Osteocyte (in vitro differentiated cells): ENCODE measurements around the gene TAF4. TPM values are rescaled to one million over a fixed set of nuclear protein-coding genes. Genes with fewer than 3 reads are reported as not detected.
"Not testable (repeated sequence)": the region's sequence is repeated elsewhere in the genome, so short reads cannot be mapped to it uniquely, and the experiment has no call there.

Experiments used
- DNase-seq: peaks from one replicate; pipeline ENCODE4 v3.0.0; 2021; ENCODE audit warnings: mixed read lengths; ENCODE audit not compliant: unreplicated experiment; ENCODE audit errors: extremely low spot score
- H3K27ac Mint-ChIP-seq: one replicate; pipeline ENCODE4 v1.8.0; 2021; ENCODE audit warnings: mild to moderate bottlenecking, mixed read lengths; ENCODE audit not compliant: unreplicated experiment
- H3K27me3 Mint-ChIP-seq: one replicate; pipeline ENCODE4 v1.8.0; 2021; ENCODE audit warnings: mixed read lengths; ENCODE audit not compliant: unreplicated experiment
- H3K36me3 Mint-ChIP-seq: one replicate; pipeline ENCODE4 v1.8.0; 2021; ENCODE audit warnings: mixed read lengths; ENCODE audit not compliant: unreplicated experiment
- H3K4me1 Mint-ChIP-seq: one replicate; pipeline ENCODE4 v1.8.0; 2021; ENCODE audit warnings: mixed read lengths; ENCODE audit not compliant: unreplicated experiment
- H3K4me3 Mint-ChIP-seq: one replicate; pipeline ENCODE4 v1.8.0; 2021; ENCODE audit warnings: mild to moderate bottlenecking, moderate library complexity, mixed read lengths; ENCODE audit not compliant: unreplicated experiment
- H3K9me3 Mint-ChIP-seq: one replicate; pipeline ENCODE4 v1.8.0; 2021; ENCODE audit warnings: mixed read lengths; ENCODE audit not compliant: unreplicated experiment
- CTCF ChIP-seq: fragments of 200-600 bp; sonication (generic); IDR thresholded peaks from 2 replicates; pipeline ENCODE4 v1.5.0; 2021; ENCODE audit warnings: antibody characterized with exemption, mild to moderate bottlenecking, moderate library complexity
- total RNA-seq: library from RNA; stranded (reverse); gene quantifications from 2 replicates; pipeline ENCODE4 v1.2.1, GENCODE V29; 2021

Gene TAF4
- total RNA-seq, 1 donor from 2014 or later = 22.8 TPM

DNA sequence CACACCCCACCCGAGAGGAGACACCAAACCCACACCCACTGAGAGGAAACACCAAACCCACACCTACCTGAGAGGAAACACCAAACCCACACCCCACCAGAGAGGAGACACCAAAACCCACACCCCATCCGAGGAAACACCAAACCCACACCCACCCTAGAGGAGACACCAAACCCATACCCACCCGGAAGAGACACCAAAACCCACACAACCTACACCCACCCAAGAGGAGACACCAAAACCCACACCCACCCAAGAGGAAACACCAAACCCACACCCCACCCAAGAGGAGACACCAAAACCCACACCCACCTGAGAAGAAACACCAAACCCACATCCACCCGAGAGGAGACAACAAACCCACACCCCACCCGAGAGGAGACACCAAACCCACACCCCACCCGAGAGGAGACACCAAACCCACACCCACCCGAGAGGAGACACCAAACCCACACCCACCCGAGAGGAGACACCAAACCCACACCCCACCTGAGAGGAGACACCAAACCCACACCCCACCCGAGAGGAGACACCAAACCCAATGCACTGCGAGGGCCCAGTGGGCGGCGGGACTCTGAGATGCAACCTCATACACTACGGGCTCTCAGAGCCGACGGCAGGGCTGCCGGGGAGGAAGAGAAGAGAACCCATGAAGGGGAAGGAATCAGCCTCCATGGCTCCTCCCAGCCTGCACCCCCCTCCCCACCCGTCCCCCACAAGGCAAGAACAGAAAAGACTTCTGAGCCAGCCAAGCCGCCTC lies 83.3 kb downstream of the TAF4 start:
- H3K4me1 Mint-ChIP-seq = peaks cover 7% of the 10 kb centered on the region
- DNase-seq = no peak
- H3K36me3 Mint-ChIP-seq = peaks cover 25% of the 10 kb centered on the region
- no peaks in the 10 kb centered on the region for H3K9me3 Mint-ChIP-seq
- TF ChIP-seq CTCF = no peak
- no peaks in the 10 kb centered on the region for H3K27me3 Mint-ChIP-seq
- H3K4me3 Mint-ChIP-seq = no peak overlapping the region
- H3K27ac Mint-ChIP-seq = no peak overlapping the region

- H3K27ac Mint-ChIP-seq, H3K27me3 Mint-ChIP-seq, H3K4me1 Mint-ChIP-seq, H3K4me3 Mint-ChIP-seq, H3K9me3 Mint-ChIP-seq, DNase-seq: not testable (repeated sequence)
- peaks cover 19% of the 10 kb centered on the region for H3K36me3 Mint-ChIP-seq
These were observed 84.0 kb downstream of the TAF4 start for GRCh38 chr20:61981691-61982090.

DNA sequence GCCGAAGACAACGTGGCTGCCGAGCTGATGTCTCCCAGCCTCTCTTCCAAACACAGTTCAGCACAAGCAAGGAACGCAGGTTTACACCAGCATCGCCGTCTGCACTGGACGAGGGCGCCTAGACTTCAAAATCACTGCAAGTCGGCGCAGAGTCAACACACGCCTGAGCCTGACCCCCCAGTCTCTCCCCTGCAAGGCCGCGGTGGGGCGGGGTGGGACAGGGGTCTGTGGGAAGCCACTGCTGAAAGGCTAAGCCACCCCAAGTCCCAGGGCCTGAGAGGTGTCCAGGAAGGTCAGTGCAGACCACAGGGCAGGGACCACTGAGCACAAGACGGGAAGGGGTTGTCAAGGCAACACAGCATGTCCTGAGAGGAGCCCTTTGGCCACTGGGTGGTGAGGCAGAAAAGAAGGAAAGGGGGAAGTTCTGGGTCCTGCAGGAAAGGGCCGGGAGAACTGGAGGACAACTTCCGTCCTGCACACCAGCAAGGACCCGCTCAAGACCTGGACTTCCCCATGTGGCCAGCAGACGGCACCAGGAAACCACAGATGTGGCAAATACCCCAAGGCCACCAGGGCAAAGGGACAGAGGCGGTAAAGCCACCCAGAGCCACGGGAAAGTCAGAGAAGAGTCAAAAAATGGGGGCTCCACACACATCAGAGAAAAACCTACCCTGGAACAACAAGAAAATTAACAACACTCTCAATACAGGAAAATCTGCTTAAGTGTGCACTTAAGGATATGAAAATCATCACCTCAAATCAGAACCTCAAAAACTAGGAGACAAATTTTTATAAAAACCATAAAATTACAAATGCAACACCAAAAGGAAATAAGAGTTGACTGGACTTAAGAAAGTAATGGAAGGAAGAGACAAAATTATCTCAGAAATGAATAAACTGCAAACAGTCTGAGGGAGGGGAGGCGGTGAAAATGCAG lies 84.8 kb downstream of the TAF4 start:
- TF ChIP-seq CTCF = peak; percentile 51
- H3K27me3 Mint-ChIP-seq = no peaks in the 10 kb centered on the region
- peaks cover 16% of the 10 kb centered on the region for H3K36me3 Mint-ChIP-seq
- H3K4me1 Mint-ChIP-seq = peaks cover 7% of the 10 kb centered on the region
- no peak overlapping the region for H3K4me3 Mint-ChIP-seq
- H3K9me3 Mint-ChIP-seq = no peaks in the 10 kb centered on the region
- no peak overlapping the region for H3K27ac Mint-ChIP-seq
- DNase-seq = no peak

DNA sequence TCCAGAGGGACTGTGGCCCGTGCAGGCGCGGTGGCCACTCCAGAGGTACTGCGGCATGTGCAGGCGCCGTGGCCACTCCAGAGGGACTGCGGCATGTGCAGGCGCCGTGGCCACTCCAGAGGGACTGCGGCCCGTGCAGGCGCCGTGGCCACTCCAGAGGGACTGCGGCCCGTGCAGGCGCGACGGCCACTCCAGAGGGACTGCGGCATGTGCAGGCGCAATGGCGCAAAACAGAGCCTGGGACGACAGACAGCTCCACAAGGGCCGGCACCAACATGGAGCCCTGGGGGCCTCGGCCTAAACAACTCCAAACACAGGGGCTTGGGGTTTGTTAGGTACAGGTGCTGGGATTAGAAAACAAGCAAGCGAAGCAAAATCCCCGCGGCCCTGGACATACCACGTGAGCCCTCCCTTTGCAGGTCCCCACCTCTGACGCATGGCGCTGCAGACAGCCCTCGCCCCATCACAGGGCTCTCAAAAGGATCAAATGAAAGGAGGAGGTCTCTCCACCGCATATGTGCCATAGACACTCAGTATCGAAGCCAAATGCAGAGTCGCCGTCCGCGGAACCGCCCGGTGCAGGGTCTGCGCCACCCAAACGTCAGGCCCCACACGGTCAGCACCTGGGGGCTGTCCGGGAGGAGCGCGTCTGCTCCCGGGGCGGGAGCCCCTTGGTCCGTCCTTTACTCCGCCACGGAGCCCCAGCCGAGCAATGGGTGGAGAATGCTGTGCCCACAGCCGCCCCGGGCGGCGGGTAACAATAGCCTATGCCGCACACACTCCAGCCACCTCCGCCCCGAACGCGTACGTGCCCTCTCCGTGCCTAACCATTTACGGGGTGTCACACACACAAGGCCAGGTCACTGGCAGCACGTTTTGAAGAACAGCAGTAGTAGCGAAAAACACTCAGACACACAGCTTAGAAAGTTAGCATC lies 85.7 kb downstream of the TAF4 start:
- no peak for TF ChIP-seq CTCF
- DNase-seq = no peak
- H3K9me3 Mint-ChIP-seq = no peaks in the 10 kb centered on the region
- no peaks in the 10 kb centered on the region for H3K27me3 Mint-ChIP-seq
- H3K36me3 Mint-ChIP-seq = peaks cover 19% of the 10 kb centered on the region
- H3K4me3 Mint-ChIP-seq = no peak overlapping the region
- H3K4me1 Mint-ChIP-seq = peaks cover 7% of the 10 kb centered on the region
- no peak overlapping the region for H3K27ac Mint-ChIP-seq

- Mint-ChIP-seq H3K9me3 (no peaks in the 10 kb centered on the region), H3K4me1 (peaks cover 7% of the 10 kb centered on the region), H3K27ac (no peak overlapping the region), H3K36me3 (peaks cover 21% of the 10 kb centered on the region), H3K4me3 (no peak overlapping the region), H3K27me3 (no peaks in the 10 kb centered on the region)
- no peak for DNase-seq
- TF ChIP-seq CTCF = no peak
These were observed 86.6 kb downstream of the TAF4 start for GRCh38 chr20:61979090-61979489.
